Embryonic facial prominence (tissue), 1 donor: Measurements from ENCODE around the gene TAF5.
A peak's percentile ranks its signal among the peaks of the same experiment; 100 is the strongest.
"Not testable (repeated sequence)": the region's sequence is repeated elsewhere in the genome, so short reads cannot be mapped to it uniquely, and the experiment has no call there.

Experiments
- DNase-seq: peaks from one replicate; pipeline ENCODE4 v3.0.0-alpha.2; 2016; ENCODE audit errors: extremely low spot score

The TAF5 gene

DNA sequence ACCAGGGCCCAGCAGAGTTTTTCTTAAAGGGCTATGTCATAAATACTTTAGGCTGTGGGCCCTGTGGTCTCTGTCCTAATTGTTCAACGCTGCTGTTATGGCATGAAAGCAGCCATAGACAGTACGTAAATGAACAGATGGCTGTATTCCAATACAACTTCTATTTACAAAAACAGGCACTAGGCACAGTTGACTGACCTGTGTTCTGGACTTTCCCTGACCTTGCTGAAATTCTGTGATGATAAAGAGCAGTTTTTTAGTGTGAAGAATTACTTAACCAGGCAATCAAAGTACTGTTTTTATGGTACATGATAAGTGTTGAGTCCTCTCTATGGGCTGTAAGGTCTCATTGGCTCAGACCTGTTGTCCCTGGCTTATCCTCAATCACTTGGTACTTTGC is 45.8 kb downstream of the TAF5 start:
- DNase-seq, result no peak

DNA sequence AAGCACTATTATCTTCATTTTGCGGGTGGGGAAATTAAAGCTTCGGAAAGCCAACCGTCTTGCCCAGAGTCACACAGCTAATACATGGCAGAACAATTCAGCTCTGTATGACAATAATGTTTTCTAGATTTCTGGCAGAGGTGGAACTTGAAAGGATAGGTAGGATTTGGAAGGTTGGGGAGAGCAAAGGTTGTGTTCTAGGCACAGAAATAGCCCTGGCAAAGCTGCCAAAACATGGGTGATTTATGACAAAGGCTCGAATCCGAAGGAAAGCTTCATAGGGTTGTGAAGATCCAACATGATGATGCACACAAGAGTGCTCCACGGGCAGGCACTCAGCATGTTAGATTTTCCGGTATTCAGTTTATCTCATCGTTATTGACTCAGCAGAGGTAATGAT is 47.8 kb downstream of the TAF5 start:
- DNase-seq, result no peak

GRCh38 chr10:103416436-103417147 is 48.8 kb downstream of the TAF5 start:
- DNase-seq, result peak; percentile 16

GRCh38 chr10:103417148-103417469 is 49.3 kb downstream of the TAF5 start:
- DNase-seq, result not testable (repeated sequence)

DNA sequence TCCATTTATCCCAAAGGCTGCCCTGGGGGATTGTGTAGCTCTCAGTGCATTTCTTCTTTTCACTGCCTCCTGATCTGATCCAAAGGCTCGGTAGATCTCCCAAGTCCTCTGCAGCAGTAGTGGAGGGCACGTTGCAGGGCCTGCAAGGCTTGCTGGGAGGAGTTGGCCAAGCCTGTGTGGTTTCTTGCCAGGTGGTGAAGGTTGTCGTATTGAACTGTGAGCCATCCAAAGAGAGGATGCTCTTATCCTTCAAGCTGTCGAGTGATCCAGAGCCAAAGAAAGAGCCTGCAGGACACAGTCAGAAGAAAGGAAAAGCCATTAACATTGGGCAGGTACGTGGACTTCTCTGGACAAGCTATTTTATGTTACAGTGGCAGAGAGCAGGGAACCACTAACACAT is 49.8 kb downstream of the TAF5 start:
- DNase-seq, result no peak

GRCh38 chr10:103419101-103419500 is 51.3 kb downstream of the TAF5 start:
- DNase-seq, result no peak

DNA sequence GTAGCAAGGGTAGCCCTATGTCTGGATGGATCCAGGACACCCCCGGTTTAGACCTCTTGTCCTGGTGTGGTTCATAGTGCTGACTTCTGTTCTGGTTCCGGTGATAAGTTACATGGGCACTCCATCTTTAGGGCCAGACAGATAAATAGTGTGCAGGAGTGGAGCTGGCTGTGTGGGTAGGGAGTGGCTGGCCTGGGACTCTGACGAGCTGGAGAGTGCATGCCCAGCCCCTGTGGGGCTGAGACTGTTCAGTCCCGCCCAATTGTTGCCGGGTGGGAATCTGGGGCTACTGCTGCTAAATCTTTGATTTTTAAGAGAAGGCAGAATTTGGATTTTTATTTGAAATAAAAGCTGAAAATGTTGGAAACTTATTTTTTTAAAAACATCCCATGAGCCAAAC is 56.0 kb downstream of the TAF5 start:
- DNase-seq, result no peak

- DNase-seq, result no peak
These were observed 60.1 kb downstream of the TAF5 start for GRCh38 chr10:103427866-103428265.

DNA sequence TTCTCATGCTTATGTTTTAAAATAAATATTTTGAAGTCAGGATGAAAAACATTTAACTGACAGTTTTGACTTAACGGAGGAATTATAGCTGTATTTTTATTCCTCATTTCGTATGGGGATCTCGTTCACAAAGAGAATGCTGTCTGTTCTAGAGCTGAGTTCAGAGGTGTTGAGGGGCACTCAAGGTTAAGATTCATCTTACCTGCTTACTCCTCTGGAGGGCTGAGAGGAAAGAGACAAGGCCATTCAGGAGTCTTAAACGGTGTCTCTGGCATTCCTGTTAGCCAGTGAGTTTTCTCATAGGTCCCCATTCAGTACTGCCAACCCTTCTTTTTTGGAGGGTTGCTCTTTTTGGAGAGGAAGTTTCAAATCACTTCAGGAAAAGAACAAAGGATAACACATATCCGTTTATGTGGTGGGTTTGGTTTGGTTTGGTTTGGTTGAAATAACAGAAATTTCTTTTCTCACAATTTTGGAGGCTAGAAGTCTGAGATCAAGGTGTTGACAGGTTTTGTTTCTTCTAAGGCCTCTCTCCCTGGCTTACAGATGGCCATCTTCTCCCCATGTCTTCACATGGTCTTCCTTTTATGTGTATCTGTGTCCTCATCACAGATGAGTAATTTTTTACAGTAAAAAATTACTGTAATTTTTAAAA is 61.3 kb downstream of the TAF5 start:
- DNase-seq, result no peak

DNA sequence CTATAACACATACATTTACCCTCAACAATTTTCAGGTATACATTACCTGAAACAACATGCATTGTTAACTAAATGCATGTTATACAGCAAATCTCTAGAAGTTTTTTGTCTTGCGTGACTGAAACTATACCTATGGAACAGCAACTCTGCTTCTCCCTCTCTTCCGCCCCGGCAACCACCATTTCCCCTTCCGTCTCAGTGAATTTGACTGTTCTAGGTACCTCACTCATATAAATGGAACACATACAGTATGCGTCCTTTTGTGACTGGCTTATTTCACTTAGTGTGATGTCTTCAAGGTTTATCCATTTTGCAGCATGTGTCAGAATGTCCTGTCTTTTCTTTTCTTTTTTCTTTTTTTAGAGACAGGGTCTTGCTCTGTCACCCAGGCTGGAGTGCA is 61.9 kb downstream of the TAF5 start:
- DNase-seq, result no peak

GRCh38 chr10:103431902-103432301 is 64.1 kb downstream of the TAF5 start:
- DNase-seq, result no peak

GRCh38 chr10:103433858-103434257 is 66.1 kb downstream of the TAF5 start:
- no peak for DNase-seq
